Measurements from ENCODE around the gene CLCN3.

- TF ChIP-seq TAF1 (IDR thresholded peaks at IDR 0.05; ENCODE audit: low read depth, low read length) (no peak), POLR2A (IDR thresholded peaks at IDR 0.05; ENCODE audit: low read depth, low read length) (no peak), POLR2AphosphoS5 (IDR thresholded peaks at IDR 0.05; ENCODE audit: low read depth, low read length) (no peak), POU2F2 (IDR thresholded peaks at IDR 0.05; ENCODE audit: low read depth, low read length) (no peak)
Observed at GRCh38 chr4:169616846-169617245, 3.5 kb upstream of the CLCN3 start.

Measured in GM12891 (cell line).